GM18858 (cell line): ENCODE data around the gene CCDC149.
"Not testable (repeated sequence)": the region's sequence is repeated elsewhere in the genome, so short reads cannot be mapped to it uniquely, and the experiment has no call there.

Experiments used
- ATAC-seq: cut with Tn5 transposase; IDR thresholded peaks from one replicate; pipeline ENCODE4 v1.9.1; 2021; ENCODE audit not compliant: unreplicated experiment

The CCDC149 gene

DNA sequence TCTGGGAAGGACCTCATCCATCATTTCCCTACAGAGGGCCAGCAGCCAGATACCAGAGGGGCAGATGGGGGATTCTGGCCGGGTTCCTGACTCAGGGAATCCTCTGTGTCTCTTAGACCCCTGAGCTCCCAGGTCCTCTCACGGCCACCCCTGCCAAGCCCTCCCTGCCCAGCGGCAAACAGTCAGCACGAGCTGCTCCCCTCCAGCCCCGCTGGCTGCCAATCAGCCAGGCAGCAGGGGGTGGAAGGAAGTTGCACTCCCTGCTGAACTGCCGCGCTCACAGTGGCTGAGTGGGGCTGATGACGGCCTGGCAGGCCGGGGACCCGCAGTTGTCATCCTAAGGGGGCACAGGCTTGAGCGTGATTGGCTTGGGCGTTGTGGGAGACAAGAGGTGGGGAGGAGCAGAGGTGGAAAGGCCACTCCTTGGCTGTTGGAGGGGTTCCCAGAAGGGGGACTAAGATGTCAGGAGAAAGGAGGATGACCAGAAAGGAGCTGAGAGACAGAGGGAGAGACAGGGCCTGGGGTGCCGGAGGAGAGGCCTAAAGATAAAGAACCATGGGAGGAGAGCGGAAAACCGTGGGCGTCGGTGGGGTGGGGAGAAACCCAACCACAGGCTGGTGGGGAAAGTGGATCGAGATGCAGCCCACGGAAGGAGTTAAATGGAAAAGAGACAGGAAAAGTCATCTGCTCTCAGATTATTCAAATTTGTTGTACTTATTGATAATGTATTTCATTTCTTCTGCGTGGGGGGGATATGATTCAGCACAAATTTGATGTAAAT is 4.4 kb upstream of the CCDC149 start:
- ATAC-seq: no peak

- no peak for ATAC-seq
Measured at GRCh38 chr4:24915121-24915922, 2.5 kb upstream of the CCDC149 start.

DNA sequence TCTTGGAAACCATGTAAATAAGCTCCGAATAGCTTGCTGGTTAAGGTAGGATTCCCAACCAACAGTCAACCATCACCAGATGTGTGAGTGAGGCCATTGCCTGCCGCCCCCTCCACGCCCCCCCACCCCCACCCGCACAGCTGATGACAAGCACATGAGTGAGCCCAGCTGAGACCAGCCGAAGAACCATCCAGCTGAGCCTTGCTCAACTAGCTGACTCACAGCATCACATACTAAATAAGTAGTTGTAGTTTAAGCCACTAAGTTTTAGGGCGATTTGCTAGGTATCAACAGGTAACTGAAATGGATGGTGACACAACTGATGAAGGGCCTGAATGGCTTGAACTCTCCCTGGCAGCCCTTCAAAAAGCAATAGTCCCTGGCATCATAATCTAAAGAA is 1.6 kb upstream of the CCDC149 start:
- ATAC-seq: no peak

GRCh38 chr4:24913119-24913485 is 260 bp upstream of the CCDC149 start:
- ATAC-seq: no peak

GRCh38 chr4:24910499-24910898 is 2.3 kb downstream of the CCDC149 start:
- no peak for ATAC-seq

- not testable (repeated sequence) for ATAC-seq
Measured at GRCh38 chr4:24909606-24910005, 3.2 kb downstream of the CCDC149 start.

GRCh38 chr4:24897639-24898038 is 15.2 kb downstream of the CCDC149 start:
- ATAC-seq: no peak

- ATAC-seq: no peak
Measured at GRCh38 chr4:24896977-24897376, 15.9 kb downstream of the CCDC149 start.

- no peak for ATAC-seq
Measured at GRCh38 chr4:24896056-24896455, 16.8 kb downstream of the CCDC149 start.

DNA sequence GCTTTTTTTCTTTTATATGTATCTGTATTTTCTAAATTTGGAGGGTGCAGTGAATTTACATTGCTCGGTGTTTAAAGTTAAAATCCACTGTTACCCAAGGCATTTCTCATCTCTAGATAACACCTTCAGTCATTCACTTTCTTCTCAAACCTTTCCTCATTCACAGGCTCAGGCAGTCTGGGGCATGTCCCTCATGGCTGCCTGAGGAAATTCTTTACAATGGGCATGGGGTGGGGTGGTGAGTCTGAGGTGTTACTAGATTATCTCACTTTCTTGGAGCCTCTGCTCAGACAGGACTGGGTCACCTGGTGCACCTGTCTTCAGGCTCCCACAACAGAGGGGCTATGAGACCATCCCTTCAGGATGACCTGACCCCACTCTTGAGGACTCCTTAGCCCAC is 17.4 kb downstream of the CCDC149 start:
- no peak for ATAC-seq

DNA sequence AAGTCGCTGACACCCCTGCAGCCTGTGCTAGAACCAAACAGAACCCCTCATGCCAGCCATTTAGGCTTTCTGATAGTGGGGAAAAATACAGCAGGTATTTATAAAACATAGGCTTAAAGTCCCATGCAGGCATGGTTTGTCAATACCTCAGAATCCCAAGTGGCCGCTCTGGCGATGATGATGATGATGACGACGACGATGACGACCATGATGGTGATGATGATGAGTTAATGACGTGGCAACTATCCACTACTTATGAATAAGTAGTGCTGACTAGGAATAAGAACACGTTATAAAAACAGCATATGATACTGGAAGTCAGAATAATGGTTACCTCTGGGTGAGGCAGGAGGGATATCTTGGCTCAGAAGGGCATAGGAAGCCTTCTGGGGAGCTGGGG is 18.0 kb downstream of the CCDC149 start:
- no peak for ATAC-seq

DNA sequence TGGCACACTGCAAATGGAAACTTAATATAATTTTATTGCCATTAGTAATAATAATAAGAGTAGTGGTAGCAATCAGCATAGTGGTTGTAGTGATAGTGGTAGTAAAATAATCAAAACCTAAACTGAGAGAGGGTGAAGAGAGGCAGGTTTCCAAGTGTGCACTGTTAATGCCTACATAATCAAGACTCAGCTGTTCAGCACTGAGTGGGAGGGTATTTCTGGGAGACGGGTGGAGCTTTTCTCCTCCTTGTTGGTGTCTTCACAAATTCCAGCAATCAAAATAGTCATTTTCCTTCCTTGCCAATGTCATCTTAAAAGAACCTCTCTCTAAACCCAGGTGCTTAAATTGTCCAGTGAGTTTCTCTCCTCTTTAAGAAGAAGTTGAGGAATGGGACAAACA is 18.6 kb downstream of the CCDC149 start:
- ATAC-seq: no peak

GRCh38 chr4:24892778-24893177 is 20.1 kb downstream of the CCDC149 start:
- ATAC-seq: no peak

DNA sequence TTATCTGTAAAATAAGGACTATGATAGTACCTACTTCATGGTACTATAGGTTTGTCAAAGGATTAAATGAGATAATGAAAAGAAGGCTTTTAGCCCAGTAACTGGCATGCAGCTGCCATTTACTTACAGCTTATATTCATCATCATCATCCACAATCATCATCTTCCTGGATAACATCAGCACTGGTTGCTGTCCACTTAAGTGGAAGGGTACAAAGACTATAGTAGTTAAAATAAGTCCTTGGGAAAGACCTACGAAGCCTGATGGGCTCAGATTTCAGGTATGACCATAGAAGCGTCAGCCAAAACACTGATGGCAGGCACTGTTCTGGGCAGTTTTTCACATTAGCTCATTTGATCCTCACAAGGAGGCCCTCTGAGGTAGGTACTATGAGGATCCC is 20.6 kb downstream of the CCDC149 start:
- ATAC-seq: no peak

DNA sequence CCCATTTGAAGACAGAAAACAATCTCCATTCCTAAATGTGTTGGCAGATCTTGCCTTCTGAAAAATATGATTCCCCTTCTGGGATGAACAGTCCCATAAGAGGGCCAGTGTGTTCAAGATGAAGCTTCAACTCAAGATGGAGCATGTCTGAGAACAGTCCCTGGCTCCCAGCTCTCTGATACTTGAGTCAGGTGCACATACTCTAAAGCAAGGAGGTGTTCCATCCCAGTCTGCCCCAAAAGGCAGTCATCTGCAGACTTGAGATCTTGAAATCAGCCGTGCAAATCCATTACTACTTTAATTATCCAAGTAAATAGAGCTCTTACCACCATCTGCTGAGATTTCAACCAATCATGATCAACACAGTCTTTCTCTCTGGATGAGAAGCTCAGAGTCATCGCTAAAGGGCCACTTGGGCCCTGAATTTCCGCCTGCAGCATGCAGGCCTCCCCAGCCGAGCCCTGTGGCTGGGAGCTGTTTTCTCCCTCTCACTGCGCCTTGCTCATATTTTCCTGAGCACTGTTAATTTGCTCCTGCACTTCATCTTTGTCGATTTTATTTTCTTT is 22.2 kb downstream of the CCDC149 start:
- no peak for ATAC-seq

DNA sequence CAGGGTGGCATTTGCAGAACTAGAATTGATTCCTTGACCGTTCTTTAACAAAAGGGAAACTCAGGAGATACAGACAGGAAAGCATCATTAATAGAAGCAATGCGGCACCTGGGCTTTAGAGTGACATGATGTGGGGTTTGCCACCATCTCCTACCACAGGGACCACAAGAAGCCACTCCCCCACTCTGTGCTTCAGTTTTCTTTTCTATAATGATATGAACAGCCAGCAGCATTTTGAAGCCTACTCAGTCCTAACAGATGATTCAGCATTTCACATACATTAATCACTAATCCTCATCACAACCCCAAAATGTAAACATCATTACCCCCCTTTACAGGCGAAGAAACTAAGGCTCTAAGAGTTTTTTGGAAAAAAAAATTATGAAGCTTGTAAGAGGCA is 22.9 kb downstream of the CCDC149 start:
- ATAC-seq: no peak

- ATAC-seq: no peak
Measured at GRCh38 chr4:24888475-24889344, 24.1 kb downstream of the CCDC149 start.

DNA sequence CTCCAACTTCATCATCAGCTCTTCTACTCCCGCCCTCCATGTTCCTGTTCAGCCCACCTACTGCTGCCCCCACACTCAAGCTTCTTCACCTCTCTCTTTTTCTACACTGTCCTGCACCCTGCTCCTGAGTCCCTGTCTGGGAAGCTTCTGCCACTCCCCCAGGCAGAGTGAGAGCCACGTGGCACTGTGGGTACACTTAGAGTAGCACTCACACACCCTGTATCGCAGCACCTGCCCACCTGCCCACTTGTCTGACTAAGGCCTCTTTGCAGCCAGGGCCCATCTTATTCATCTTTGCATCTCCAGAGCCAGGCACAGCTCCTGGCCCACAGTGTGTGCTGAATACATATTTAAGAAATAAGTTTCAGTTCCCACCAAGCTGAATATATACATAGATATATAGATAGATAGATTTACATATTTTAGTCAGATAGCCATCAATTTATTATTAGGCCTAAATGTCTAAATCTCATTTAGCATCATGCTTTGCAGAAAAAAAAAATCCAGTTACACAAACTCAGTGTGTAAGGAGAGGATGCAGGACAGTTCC is 24.9 kb downstream of the CCDC149 start:
- no peak for ATAC-seq

- ATAC-seq: no peak
Measured at GRCh38 chr4:24886596-24886995, 26.2 kb downstream of the CCDC149 start.

DNA sequence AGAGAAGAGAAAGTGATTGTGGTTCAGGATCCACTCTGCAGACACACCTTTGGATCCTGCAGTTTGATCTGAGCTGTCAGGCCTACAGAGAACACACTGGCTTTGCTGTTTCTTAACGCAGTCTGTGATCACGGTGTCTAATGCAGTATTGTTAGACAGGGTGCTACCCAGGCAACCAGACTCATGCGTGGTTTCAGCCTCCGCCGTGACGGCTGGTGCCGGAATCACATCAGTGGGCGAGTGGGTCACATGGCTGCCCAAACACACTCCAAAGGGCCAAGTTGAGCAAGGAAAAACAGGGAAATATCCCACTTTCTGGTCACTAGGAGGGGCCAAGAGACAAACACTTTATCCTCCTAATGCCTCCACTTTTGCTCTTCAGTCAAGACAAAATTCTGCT is 27.5 kb downstream of the CCDC149 start:
- ATAC-seq: no peak

- ATAC-seq: no peak
Measured at GRCh38 chr4:24884902-24885301, 27.9 kb downstream of the CCDC149 start.
